HG02610 (cell line): Measurements from ENCODE around the gene FAT1.
A peak's percentile ranks its signal among the peaks of the same experiment; 100 is the strongest.

Experiments
- ATAC-seq: cut with Tn5 transposase; IDR thresholded peaks from one replicate; pipeline ENCODE4 v1.9.1; 2021; ENCODE audit warnings: mild to moderate bottlenecking, moderate library complexity; ENCODE audit not compliant: unreplicated experiment

Gene FAT1

GRCh38 chr4:186627226-186627865 lies 96.3 kb downstream of the FAT1 start:
- peak; percentile 68 for ATAC-seq

- ATAC-seq = no peak
Measured at GRCh38 chr4:186624951-186625350, 98.7 kb downstream of the FAT1 start.

- ATAC-seq = no peak
Measured at GRCh38 chr4:186623546-186623945, 100.1 kb downstream of the FAT1 start.

GRCh38 chr4:186622788-186623464 lies 100.7 kb downstream of the FAT1 start:
- ATAC-seq = no peak

- ATAC-seq = no peak
Measured at GRCh38 chr4:186621959-186622553, 101.6 kb downstream of the FAT1 start.

- no peak for ATAC-seq
Measured at GRCh38 chr4:186619088-186619487, 104.6 kb downstream of the FAT1 start.

- ATAC-seq = no peak
Measured at GRCh38 chr4:186617921-186618320, 105.7 kb downstream of the FAT1 start.

- no peak for ATAC-seq
Measured at GRCh38 chr4:186607490-186607889, 116.2 kb downstream of the FAT1 start.

- no peak for ATAC-seq
Measured at GRCh38 chr4:186606591-186606992, 117.1 kb downstream of the FAT1 start.

- no peak for ATAC-seq
Measured at GRCh38 chr4:186605261-186605865, 118.3 kb downstream of the FAT1 start.

GRCh38 chr4:186604124-186604807 lies 119.4 kb downstream of the FAT1 start:
- ATAC-seq = no peak

- no peak for ATAC-seq
Measured at GRCh38 chr4:186602978-186603377, 120.7 kb downstream of the FAT1 start.

GRCh38 chr4:186599483-186599882 lies 124.2 kb downstream of the FAT1 start:
- no peak for ATAC-seq

GRCh38 chr4:186598686-186599085 lies 125.0 kb downstream of the FAT1 start:
- ATAC-seq = no peak

- ATAC-seq = no peak
Measured at GRCh38 chr4:186596850-186597390, 126.7 kb downstream of the FAT1 start.

- ATAC-seq = no peak
Measured at GRCh38 chr4:186596346-186596745, 127.3 kb downstream of the FAT1 start.

- no peak for ATAC-seq
Measured at GRCh38 chr4:186593587-186593973, 130.1 kb downstream of the FAT1 start.

- ATAC-seq = no peak
Measured at GRCh38 chr4:186592966-186593586, 130.6 kb downstream of the FAT1 start.

GRCh38 chr4:186592445-186592844 lies 131.2 kb downstream of the FAT1 start:
- ATAC-seq = no peak

- ATAC-seq = no peak
Measured at GRCh38 chr4:186591651-186592050, 132.0 kb downstream of the FAT1 start.

- no peak for ATAC-seq
Measured at GRCh38 chr4:186588503-186588902, 135.2 kb downstream of the FAT1 start.
